IMR-90 (cell line): ENCODE results near the gene TENM3. TPM values are rescaled to one million over a fixed set of nuclear protein-coding genes. Genes with fewer than 3 reads are reported as not detected.

Source experiments
- ATAC-seq: fragments of 200-7000 bp; cut with Tn5 transposase; 2 replicates; pipeline ENCODE4 v1.9.1; 2020; ENCODE audit warnings: low read depth, mild to moderate bottlenecking, moderate library complexity
- BruUV-seq: library from RNA; stranded (reverse); fragments of 400-500 nt; replicated peaks from 2 replicates; lab custom pipeline; 2021; lab: Mats Ljungman, UMichigan
- CTCF ChIA-PET: fragments of 300-600 bp; formaldehyde crosslinking; extraction: SDS; loops from one replicate; lab custom pipeline; 2021; ENCODE audit warnings: antibody characterized with exemption; lab: Yijun Ruan, JAX
- POLR2A ChIA-PET: fragments of 300-600 bp; sonication (Branson Sonifier 250); formaldehyde crosslinking; loops from one replicate; lab custom pipeline; 2022; ENCODE audit warnings: antibody characterized with exemption; ENCODE audit not compliant: unreplicated experiment; lab: Charles Lee
- DNase-seq: peaks from one replicate; pipeline ENCODE4 v3.0.0; 2013
- H2AFZ ChIP-seq: replicated peaks from 2 replicates; pipeline ENCODE3; 2013; ENCODE audit warnings: low read length, mild to moderate bottlenecking; ENCODE audit not compliant: poor library complexity
- H2AK5ac ChIP-seq: 2 replicates; pipeline ENCODE4 v1.6.1; 2013; ENCODE audit warnings: low read depth, low read length, inconsistent platforms
- H2AK9ac ChIP-seq: replicated peaks from 2 replicates; pipeline ENCODE3; 2013; ENCODE audit warnings: mild to moderate bottlenecking, low read depth, low read length, moderate library complexity; ENCODE audit not compliant: poor library complexity
- H2BK120ac ChIP-seq: 2 replicates; pipeline ENCODE4 v1.6.1; 2013; ENCODE audit warnings: low read depth, low read length, inconsistent platforms
- H2BK15ac ChIP-seq: 3 replicates; pipeline ENCODE4 v1.6.1; 2013; ENCODE audit warnings: low read depth, low read length, inconsistent platforms
- H2BK20ac ChIP-seq: 2 replicates; pipeline ENCODE4 v1.6.1; 2013; ENCODE audit warnings: low read depth, mild to moderate bottlenecking, inconsistent platforms, low read length, moderate library complexity
- H2BK5ac ChIP-seq: 2 replicates; pipeline ENCODE4 v1.6.1; 2013; ENCODE audit warnings: mild to moderate bottlenecking, low read depth, low read length, inconsistent platforms; ENCODE audit not compliant: poor library complexity, severe bottlenecking
- H3K14ac ChIP-seq: replicated peaks from 2 replicates; pipeline ENCODE4 v1.6.1; 2013; ENCODE audit warnings: low read depth, low read length, inconsistent platforms
- H3K18ac ChIP-seq: 2 replicates; pipeline ENCODE4 v1.6.1; 2013; ENCODE audit warnings: low read depth, low read length, control low read depth
- H3K23ac ChIP-seq: 2 replicates; pipeline ENCODE4 v1.6.1; 2013; ENCODE audit warnings: low read depth, low read length, inconsistent platforms
- H3K27ac ChIP-seq: 2 replicates; pipeline ENCODE4 v1.5.1; 2013; ENCODE audit warnings: mild to moderate bottlenecking, control low read depth, low read length; ENCODE audit not compliant: insufficient read depth
- H3K27me3 ChIP-seq: 2 replicates; pipeline ENCODE4 v1.6.1; 2013; ENCODE audit warnings: low read length; ENCODE audit not compliant: control insufficient read depth, insufficient read depth
- H3K36me3 ChIP-seq: 2 replicates; pipeline ENCODE4 v1.6.1; 2013; ENCODE audit warnings: low read length, mixed read lengths; ENCODE audit not compliant: control insufficient read depth, insufficient read depth
- H3K4ac ChIP-seq: 2 replicates; pipeline ENCODE4 v1.6.1; 2013; ENCODE audit warnings: low read depth, low read length, inconsistent platforms
- H3K4me1 ChIP-seq: 2 replicates; pipeline ENCODE4 v1.6.1; 2013; ENCODE audit warnings: low read length, mixed read lengths; ENCODE audit not compliant: control insufficient read depth, insufficient read depth
- H3K4me2 ChIP-seq: 2 replicates; pipeline ENCODE4 v1.6.1; 2013; ENCODE audit warnings: low read depth, mild to moderate bottlenecking, control low read depth, low read length, moderate library complexity
- H3K4me3 ChIP-seq: 2 replicates; pipeline ENCODE4 v1.5.1; 2013; ENCODE audit warnings: low read depth, mild to moderate bottlenecking, control low read depth, low read length, moderate library complexity; ENCODE audit not compliant: insufficient read depth
- H3K56ac ChIP-seq: 2 replicates; pipeline ENCODE4 v1.6.1; 2013; ENCODE audit warnings: low read length, inconsistent platforms; ENCODE audit not compliant: insufficient read depth; ENCODE audit errors: extremely low read depth
- H3K79me1 ChIP-seq, 2 experiments: 2 replicates each; pipeline ENCODE4 v1.6.1; 2013; ENCODE audit warnings: low read length in 2 of 2, inconsistent platforms in 1 of 2, low read depth in 1 of 2
- H3K9ac ChIP-seq: 2 replicates; pipeline ENCODE4 v1.6.1; 2013; ENCODE audit warnings: low read depth, low read length, control low read depth
- H3K9me1 ChIP-seq: 2 replicates; pipeline ENCODE4 v1.6.1; 2013; ENCODE audit warnings: low read length, inconsistent platforms; ENCODE audit not compliant: insufficient read depth
- H3K9me3 ChIP-seq: 2 replicates; pipeline ENCODE4 v1.6.1; 2013; ENCODE audit warnings: low read length; ENCODE audit not compliant: control insufficient read depth, insufficient read depth
- H4K20me1 ChIP-seq: 2 replicates; pipeline ENCODE4 v1.6.1; 2013; ENCODE audit warnings: low read length, inconsistent platforms; ENCODE audit not compliant: insufficient read depth
- H4K5ac ChIP-seq: 2 replicates; pipeline ENCODE4 v1.6.1; 2013; ENCODE audit warnings: mild to moderate bottlenecking, low read depth, low read length, control low read depth
- H4K8ac ChIP-seq, 2 experiments: 2 replicates each; pipeline ENCODE4 v1.6.1; 2013; ENCODE audit warnings: low read depth in 2 of 2, low read length in 2 of 2, control low read depth in 1 of 2, inconsistent platforms in 1 of 2
- H4K91ac ChIP-seq: 2 replicates; pipeline ENCODE4 v1.6.1; 2013; ENCODE audit warnings: low read depth, low read length, inconsistent platforms; ENCODE audit not compliant: insufficient read depth
- BHLHE40 ChIP-seq: fragments of 150-350 bp; IDR thresholded peaks from 2 replicates; pipeline ENCODE4 v1.6.1; 2016; ENCODE audit warnings: mild to moderate bottlenecking, low read depth, low read length
- CEBPB ChIP-seq: IDR thresholded peaks from 2 replicates; pipeline ENCODE4 v1.6.1; 2012; ENCODE audit warnings: low read depth, low read length, improper control_type of control experiment
- CHD1 ChIP-seq: IDR thresholded peaks from 2 replicates; pipeline ENCODE4 v1.6.1; 2012; ENCODE audit warnings: low read depth, low read length, improper control_type of control experiment
- CTCF ChIP-seq: conservative IDR thresholded peaks from 2 replicates; pipeline ENCODE4 v1.5.1; 2012; ENCODE audit warnings: mild to moderate bottlenecking, low read depth, low read length, improper control_type of control experiment
- ELK1 ChIP-seq: fragments of 150-350 bp; IDR thresholded peaks from 2 replicates; pipeline ENCODE4 v1.6.1; 2016; ENCODE audit warnings: low read depth, mild to moderate bottlenecking, low read length, moderate library complexity, borderline replicate concordance
- FOS ChIP-seq: fragments of 150-350 bp; IDR thresholded peaks from 2 replicates; pipeline ENCODE4 v1.6.1; 2016; ENCODE audit warnings: low read depth, low read length
- MAFK ChIP-seq: IDR thresholded peaks from 2 replicates; pipeline ENCODE4 v1.6.1; 2012; ENCODE audit warnings: low read depth, low read length, improper control_type of control experiment
- MAZ ChIP-seq: IDR thresholded peaks from 2 replicates; pipeline ENCODE4 v1.6.1; 2012; ENCODE audit warnings: low read depth, mild to moderate bottlenecking, low read length, improper control_type of control experiment, moderate library complexity, borderline replicate concordance
- MXI1 ChIP-seq: IDR thresholded peaks from 2 replicates; pipeline ENCODE4 v1.6.1; 2012; ENCODE audit warnings: low read depth, mild to moderate bottlenecking, low read length, moderate library complexity, borderline replicate concordance
- NFE2L2 ChIP-seq: fragments of 150-350 bp; IDR thresholded peaks from 2 replicates; pipeline ENCODE4 v1.6.1; 2016; ENCODE audit warnings: low read depth, mild to moderate bottlenecking, low read length
- POLR2A ChIP-seq: IDR thresholded peaks from 2 replicates; pipeline ENCODE4 v1.6.1; 2012; ENCODE audit warnings: mild to moderate bottlenecking, low read depth, low read length
- RAD21 ChIP-seq: IDR thresholded peaks from 2 replicates; pipeline ENCODE4 v1.6.1; 2012; ENCODE audit warnings: low read length, improper control_type of control experiment
- RCOR1 ChIP-seq: IDR thresholded peaks from 2 replicates; pipeline ENCODE4 v1.6.1; 2012; ENCODE audit warnings: mild to moderate bottlenecking, low read length, improper control_type of control experiment; ENCODE audit not compliant: insufficient replicate concordance
- RFX5 ChIP-seq: IDR thresholded peaks from 2 replicates; pipeline ENCODE4 v1.8.0; 2012; ENCODE audit warnings: low read depth, mild to moderate bottlenecking, low read length, moderate library complexity
- SMC3 ChIP-seq: fragments of 150-350 bp; IDR thresholded peaks from 2 replicates; pipeline ENCODE4 v1.6.1; 2016; ENCODE audit warnings: low read depth, mild to moderate bottlenecking, antibody characterized with exemption, low read length, moderate library complexity
- USF2 ChIP-seq: fragments of 150-350 bp; IDR thresholded peaks from 2 replicates; pipeline ENCODE4 v1.6.1; 2017; ENCODE audit warnings: mild to moderate bottlenecking, antibody characterized with exemption, low read length, low read depth
- WGBS, 2 experiments: methylation state at CpG; one replicate each; pipeline versions ENCODE4 v1.1.5 to v1.1.7; 2013; ENCODE audit warnings: missing lambda C conversion rate in 2 of 2; ENCODE audit not compliant: insufficient read length in 1 of 2; ENCODE audit errors: extremely low coverage in 2 of 2; 5-methylcytosine and 5-hydroxymethylcytosine counted together
- dilution Hi-C: fragments of 300-500 bp; cut with HindIII; formaldehyde crosslinking; loops from one replicate; pipeline ENCODE4 v1.14.3; 2018; ENCODE audit warnings: low sequenced_read_pairs; ENCODE audit not compliant: unreplicated experiment
- in situ Hi-C: fragments of 300-500 bp; cut with MboI; formaldehyde crosslinking; loops from 3 replicates; pipeline ENCODE4 v1.14.3; 2019; ENCODE audit warnings: low sequenced_read_pairs, inconsistent platforms, mixed read lengths
- intact Hi-C: fragments of 100-400 bp; cut with micrococcal nuclease; formaldehyde crosslinking; loops from 2 replicates; pipeline ENCODE4 v1.10.0; 2022
- polyA plus RNA-seq, 3 experiments: library from polyadenylated mRNA; depleted of rRNA; stranded (reverse); fragments of >200 nt; gene quantifications; 2 replicates each; pipeline ENCODE4 v1.2.3, GENCODE V29; 2012; ENCODE audit warnings: low replicate concordance in 1 of 3
- total RNA-seq: library from RNA; depleted of rRNA; stranded (reverse); fragments of >200 nt; gene quantifications from 2 replicates; pipeline ENCODE4 v1.2.3, GENCODE V29; 2012

The TENM3 gene
- total and polyA plus RNA-seq, 2 of the 4 experiments (the other 2 are of a cell fraction), result 29.9 to 173 TPM

DNA sequence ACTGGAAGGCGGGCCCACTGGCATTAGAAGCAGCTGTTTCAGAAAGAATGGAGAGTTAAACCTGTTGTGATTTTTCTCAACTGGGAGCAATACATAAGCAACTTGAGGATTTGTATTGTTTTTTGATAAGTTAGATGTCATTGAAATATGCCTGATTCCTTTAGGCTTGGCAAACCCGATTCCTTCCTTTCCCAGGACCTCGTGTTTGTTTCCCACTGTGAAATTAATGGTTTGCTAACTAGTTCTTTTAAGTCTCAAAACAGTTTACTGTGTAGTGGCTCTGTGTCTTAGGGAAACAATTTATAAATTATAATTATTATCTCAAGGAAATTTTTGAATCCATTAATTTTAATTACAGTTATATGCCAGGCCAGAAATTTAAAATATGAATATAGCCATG lies 456.0 kb downstream of the TENM3 start:
- Histone ChIP-seq H4K91ac (no peak overlapping the region), H3K9ac (no peak overlapping the region), H4K5ac (no peak overlapping the region), H3K23ac (no peak overlapping the region), H2BK120ac (no peak overlapping the region), H3K56ac (no peak overlapping the region), H3K4me3 (no peak overlapping the region), H3K4me2 (no peak overlapping the region), H3K18ac (no peak overlapping the region), H3K27me3 (no peaks in the 10 kb centered on the region), H3K9me1 (peaks cover 2% of the 10 kb centered on the region; the same call in 1 of the 2 replicates), H2BK5ac (no peak overlapping the region), H2BK15ac (no peak overlapping the region), H3K79me1 (no peaks in the 10 kb centered on the region), H3K9me3 (no peaks in the 10 kb centered on the region), H4K8ac (no peak overlapping the region), H2AFZ (no peak overlapping the region), H3K14ac (no peak overlapping the region), H3K36me3 (no peaks in the 10 kb centered on the region), H3K27ac (no peak overlapping the region), H2BK20ac (no peak overlapping the region), H2AK9ac (no peak overlapping the region), H2AK5ac (no peak overlapping the region), H4K20me1 (no peaks in the 10 kb centered on the region), H3K4me1 (no peaks in the 10 kb centered on the region), H3K4ac (no peak overlapping the region)
- intact Hi-C loops (no loop called here), dilution Hi-C loops (no loop called here), in situ Hi-C loops (no loop called here)
- BruUV-seq, result no TSS peak
- ATAC-seq, result no peak
- ChIA-PET CTCF (interaction anchor here (1.6 kb wide), 1 partner anchor 14 kb away, joined by 4 read pairs; no protein-coding TSS in a partner anchor), POLR2A (no interaction called here)
- no CpG with 5 or more reads among the region's 3 CpGs for WGBS, 2 experiments
- TF ChIP-seq SMC3, result no peak
- no peak for TF ChIP-seq RAD21
- TF ChIP-seq CEBPB, result no peak
- TF ChIP-seq CHD1, result no peak
- TF ChIP-seq MXI1, result no peak
- no peak for TF ChIP-seq MAFK
- no peak for TF ChIP-seq RFX5
- no peak for TF ChIP-seq USF2
- TF ChIP-seq CTCF, result no peak
- no peak for TF ChIP-seq POLR2A
- no peak for TF ChIP-seq BHLHE40
- no peak for TF ChIP-seq MAZ
- no peak for TF ChIP-seq ELK1
- no peak for TF ChIP-seq FOS
- TF ChIP-seq NFE2L2, result no peak
- TF ChIP-seq RCOR1, result no peak
- DNase-seq, result no peak
